OCI-LY7 (cell line): ENCODE measurements around the gene MMP24OS. TPM values are rescaled to one million over a fixed set of nuclear protein-coding genes. Genes with fewer than 3 reads are reported as not detected.

Experiments
- BruUV-seq: library from RNA; stranded (reverse); fragments of 400-500 nt; replicated peaks from 2 replicates; lab custom pipeline; 2021; lab: Mats Ljungman, UMichigan
- CTCF ChIA-PET: fragments of 300-600 bp; sonication (Branson Sonifier 250); formaldehyde crosslinking; loops from one replicate; lab custom pipeline; 2022; ENCODE audit warnings: antibody characterized with exemption; ENCODE audit not compliant: unreplicated experiment; lab: Charles Lee
- POLR2A ChIA-PET: fragments of 300-600 bp; sonication (Branson Sonifier 250); formaldehyde crosslinking; loops from one replicate; lab custom pipeline; 2022; ENCODE audit warnings: antibody characterized with exemption; lab: Charles Lee
- DNase-seq: peaks from one replicate; pipeline ENCODE4 v3.0.0-alpha.2; 2015; ENCODE audit warnings: low spot score
- H2AFZ ChIP-seq: fragments of 200-600 bp; sonication (generic), shearing (Covaris generic); 2 replicates; pipeline ENCODE4 v1.6.1; 2014; ENCODE audit warnings: mild to moderate bottlenecking, antibody characterized with exemption, low read length, moderate library complexity
- H3K27ac ChIP-seq: fragments of 200-600 bp; sonication (generic); 2 replicates; pipeline ENCODE4 v1.5.1; 2014; ENCODE audit warnings: mixed run types, low read depth, mild to moderate bottlenecking, moderate library complexity, low read length, inconsistent platforms; ENCODE audit not compliant: poor library complexity, severe bottlenecking
- H3K36me3 ChIP-seq: fragments of 200-600 bp; sonication (generic); 2 replicates; pipeline ENCODE4 v1.6.1; 2014; ENCODE audit warnings: mild to moderate bottlenecking, antibody characterized with exemption, low read length, moderate library complexity, mixed read lengths; ENCODE audit not compliant: insufficient read depth
- H3K4me1 ChIP-seq: fragments of 200-600 bp; sonication (generic); 2 replicates; pipeline ENCODE4 v1.5.1; 2014; ENCODE audit warnings: mild to moderate bottlenecking, low read length; ENCODE audit not compliant: insufficient read depth, poor library complexity, severe bottlenecking
- H3K4me2 ChIP-seq: fragments of 200-600 bp; sonication (generic); 2 replicates; pipeline ENCODE4 v1.6.1; 2014; ENCODE audit warnings: mild to moderate bottlenecking, low read length
- H3K4me3 ChIP-seq: fragments of 200-600 bp; sonication (generic); 2 replicates; pipeline ENCODE4 v1.5.1; 2014; ENCODE audit warnings: mild to moderate bottlenecking, low read depth, low read length; ENCODE audit not compliant: poor library complexity, severe bottlenecking
- H3K79me2 ChIP-seq: fragments of 200-600 bp; sonication (generic); 2 replicates; pipeline ENCODE4 v1.6.1; 2016; ENCODE audit warnings: low read depth, mild to moderate bottlenecking, low read length, moderate library complexity, mixed read lengths; ENCODE audit not compliant: insufficient read depth
- H3K9me2 ChIP-seq: fragments of 200-600 bp; sonication (generic); 2 replicates; pipeline ENCODE4 v1.6.1; 2016; ENCODE audit warnings: mild to moderate bottlenecking, low read length, mixed read lengths; ENCODE audit not compliant: insufficient read depth
- H3K9me3 ChIP-seq: fragments of 200-600 bp; sonication (generic); 2 replicates; pipeline ENCODE4 v1.6.1; 2014; ENCODE audit warnings: mild to moderate bottlenecking, mixed run types, low read length, mixed read lengths
- H4K20me1 ChIP-seq: fragments of 200-600 bp; sonication (generic); 2 replicates; pipeline ENCODE4 v1.6.1; 2014; ENCODE audit warnings: mild to moderate bottlenecking, antibody characterized with exemption, low read length, moderate library complexity, mixed read lengths; ENCODE audit not compliant: insufficient read depth
- CTCF ChIP-seq: fragments of 200-600 bp; sonication (generic); conservative IDR thresholded peaks from 2 replicates; pipeline ENCODE4 v1.5.1; 2014; ENCODE audit warnings: mild to moderate bottlenecking, antibody characterized with exemption, low read length, moderate library complexity, mixed read lengths
- EZH2phosphoT487 ChIP-seq: fragments of 200-600 bp; sonication (generic); IDR thresholded peaks from 2 replicates; pipeline ENCODE4 v1.6.1; 2018; ENCODE audit warnings: low read depth, borderline replicate concordance, mild to moderate bottlenecking, mixed run types, antibody characterized with exemption, low read length, moderate library complexity, mixed read lengths
- intact Hi-C: fragments of 100-400 bp; cut with micrococcal nuclease; formaldehyde crosslinking; loops from one replicate; pipeline ENCODE4 v1.10.0; 2022; ENCODE audit not compliant: unreplicated experiment
- total RNA-seq, 2 experiments: library from RNA; depleted of rRNA in 1 of 2; stranded (reverse); fragments of >200 nt in 1 of 2; shearing (Covaris generic) in 1 of 2; gene quantifications; 2 replicates each; pipeline ENCODE4 v1.2.3, GENCODE V29; 2014 to 2022

MMP24OS gene
- total RNA-seq, 2 experiments from 2014 or later, result 14.8 to 44.6 TPM

- intact Hi-C loops, result no loop called here
- no peaks in the 10 kb centered on the region for H3K9me3 ChIP-seq
- H3K4me1 ChIP-seq, result no peaks in the 10 kb centered on the region
- no peaks in the 10 kb centered on the region for H3K9me2 ChIP-seq
- no peak overlapping the region for H2AFZ ChIP-seq
- ChIA-PET CTCF (no interaction called here), POLR2A (interaction anchor here (0.6 kb wide), 1 partner anchor 39 kb away, joined by 4 read pairs; no protein-coding TSS in a partner anchor)
- no TSS peak for BruUV-seq
- no peaks in the 10 kb centered on the region for H3K36me3 ChIP-seq
- no peak overlapping the region for H3K4me3 ChIP-seq
- H4K20me1 ChIP-seq, result no peaks in the 10 kb centered on the region
- H3K27ac ChIP-seq, result no peak overlapping the region
- no peak for DNase-seq
- no peak for TF ChIP-seq CTCF
- TF ChIP-seq EZH2phosphoT487, result no peak
- H3K4me2 ChIP-seq, result no peak overlapping the region
- H3K79me2 ChIP-seq, result no peaks in the 10 kb centered on the region
Measured at GRCh38 chr20:35237486-35237885, 40.4 kb downstream of the MMP24OS start.

GRCh38 chr20:35235881-35236280 lies 42.0 kb downstream of the MMP24OS start:
- Histone ChIP-seq H3K9me2 (no peaks in the 10 kb centered on the region), H3K4me3 (no peak overlapping the region), H3K79me2 (no peaks in the 10 kb centered on the region), H3K4me1 (no peaks in the 10 kb centered on the region), H3K27ac (no peak overlapping the region), H2AFZ (no peak overlapping the region), H3K9me3 (no peaks in the 10 kb centered on the region), H3K36me3 (no peaks in the 10 kb centered on the region), H3K4me2 (no peak overlapping the region), H4K20me1 (no peaks in the 10 kb centered on the region)
- ChIA-PET POLR2A (no interaction called here), CTCF (no interaction called here)
- TF ChIP-seq EZH2phosphoT487 (no peak), CTCF (no peak)
- BruUV-seq, result no TSS peak
- intact Hi-C loops, result no loop called here
- DNase-seq, result no peak

- no peak for DNase-seq
- ChIA-PET CTCF (no interaction called here), POLR2A (no interaction called here)
- Histone ChIP-seq H3K4me3 (no peak overlapping the region), H3K4me2 (no peak overlapping the region), H3K79me2 (no peaks in the 10 kb centered on the region), H3K9me3 (no peaks in the 10 kb centered on the region), H3K4me1 (no peaks in the 10 kb centered on the region), H3K36me3 (no peaks in the 10 kb centered on the region), H4K20me1 (no peaks in the 10 kb centered on the region), H2AFZ (no peak overlapping the region), H3K9me2 (no peaks in the 10 kb centered on the region), H3K27ac (no peak overlapping the region)
- BruUV-seq, result no TSS peak
- intact Hi-C loops, result no loop called here
- TF ChIP-seq EZH2phosphoT487, result no peak
- TF ChIP-seq CTCF, result no peak
Measured at GRCh38 chr20:35232575-35232974, 45.3 kb downstream of the MMP24OS start.
